Activated T-cell treated with anti-CD3 and anti-CD28 coated beads, Interleukin-2, amount 50 U/mL, for 1 hour (primary cell): ENCODE data around the gene CRYBG2.

ENCODE experiments used
- DNase-seq: peaks from one replicate; pipeline ENCODE4 v3.0.0-alpha.2; 2020

Gene CRYBG2

GRCh38 chr1:26277719-26278118 lies 76.2 kb downstream of the CRYBG2 start:
- no peak for DNase-seq

- no peak for DNase-seq
Observed at GRCh38 chr1:26277261-26277661, 76.7 kb downstream of the CRYBG2 start.

GRCh38 chr1:26276432-26276838 lies 77.5 kb downstream of the CRYBG2 start:
- DNase-seq: no peak

- peak; percentile 82 for DNase-seq
Observed at GRCh38 chr1:26275580-26276431, 78.1 kb downstream of the CRYBG2 start.

GRCh38 chr1:26274801-26275425 lies 79.0 kb downstream of the CRYBG2 start:
- no peak for DNase-seq
